Activated gamma-delta T cell (primary cell): Measurements from ENCODE around the gene OR6C2.
"Not testable (repeated sequence)": the region's sequence is repeated elsewhere in the genome, so short reads cannot be mapped to it uniquely, and the experiment has no call there.

ENCODE experiments used
- DNase-seq: peaks from one replicate; lab custom pipeline; 2025; lab: John Stamatoyannopoulos, UW

The OR6C2 gene

GRCh38 chr12:55472264-55472663 lies 28.4 kb downstream of the OR6C2 start:
- DNase-seq: no peak

GRCh38 chr12:55479136-55479535 lies 35.3 kb downstream of the OR6C2 start:
- DNase-seq: not testable (repeated sequence)

GRCh38 chr12:55484284-55484683 lies 40.4 kb downstream of the OR6C2 start:
- not testable (repeated sequence) for DNase-seq

- DNase-seq: no peak
Measured at GRCh38 chr12:55492078-55492477, 48.2 kb downstream of the OR6C2 start, which contains the start of gene OR6C68. Gene OR6C68 (plus strand): TSS chr12:55492378. CDS start chr12:55492378, 0 bp downstream.

- no peak for DNase-seq
Measured at GRCh38 chr12:55495490-55495889, 51.6 kb downstream of the OR6C2 start.

GRCh38 chr12:55499231-55499630 lies 55.4 kb downstream of the OR6C2 start:
- DNase-seq: no peak

- no peak for DNase-seq
Measured at GRCh38 chr12:55499810-55500252, 56.0 kb downstream of the OR6C2 start.

- DNase-seq: no peak
Measured at GRCh38 chr12:55501601-55502000, 57.7 kb downstream of the OR6C2 start.
